HepG2 (cell line): ENCODE results near the gene TMEM135. TPM values are rescaled to one million over a fixed set of nuclear protein-coding genes. Genes with fewer than 3 reads are reported as not detected.
A peak's percentile ranks its signal among the peaks of the same experiment; 100 is the strongest.

ENCODE experiments used
- ATF5 ChIP-seq: sonication (generic); formaldehyde crosslinking; IDR thresholded peaks from 2 replicates; pipeline ENCODE4 v1.4.0; 2020; ENCODE audit warnings: mild to moderate bottlenecking, low read depth, missing genetic modification reagents
- EEA1 ChIP-seq: sonication (generic); formaldehyde crosslinking; IDR thresholded peaks from 2 replicates; pipeline ENCODE4 v1.5.1; 2020; ENCODE audit warnings: mild to moderate bottlenecking, missing genetic modification reagents, borderline replicate concordance
- FLYWCH1 ChIP-seq: sonication (generic); formaldehyde crosslinking; IDR thresholded peaks from 2 replicates; pipeline ENCODE4 v1.8.1; 2023; ENCODE audit warnings: mild to moderate bottlenecking, missing genetic modification reagents
- KLF13 ChIP-seq: sonication (generic); formaldehyde crosslinking; IDR thresholded peaks from 2 replicates; pipeline ENCODE4 v1.4.0; 2020; ENCODE audit warnings: mild to moderate bottlenecking, missing genetic modification reagents
- KMT2A ChIP-seq: sonication (generic); formaldehyde crosslinking; IDR thresholded peaks from 2 replicates; pipeline ENCODE4 v1.4.0; 2020; ENCODE audit warnings: missing genetic modification reagents
- NFE2 ChIP-seq: sonication (generic); formaldehyde crosslinking; IDR thresholded peaks from 2 replicates; pipeline ENCODE4 v1.4.0; 2020; ENCODE audit warnings: missing genetic modification reagents
- NFIC ChIP-seq: IDR thresholded peaks from 2 replicates; pipeline ENCODE4 v1.6.1; 2012; ENCODE audit warnings: mild to moderate bottlenecking, low read length, inconsistent platforms
- PAF1 ChIP-seq: IDR thresholded peaks from 2 replicates; pipeline ENCODE4 v1.6.1; 2016; ENCODE audit warnings: missing genetic modification reagents, missing compliant biosample characterization
- SP5 ChIP-seq: IDR thresholded peaks from 2 replicates; pipeline ENCODE4 v1.6.1; 2016; ENCODE audit warnings: low read depth, borderline replicate concordance
- SUZ12 ChIP-seq: fragments of 150-350 bp; IDR thresholded peaks from 2 replicates; pipeline ENCODE4 v1.6.1; 2014; ENCODE audit warnings: low read depth, low read length
- TRIM22 ChIP-seq: fragments of 450-650 bp; IDR thresholded peaks from 2 replicates; pipeline ENCODE4 v1.6.1; 2017
- ZBTB2 ChIP-seq: sonication (generic); formaldehyde crosslinking; IDR thresholded peaks from 2 replicates; pipeline ENCODE4 v1.8.0; 2022; ENCODE audit warnings: low read depth, missing genetic modification reagents
- ZNF205 ChIP-seq: IDR thresholded peaks from 2 replicates; pipeline ENCODE4 v1.6.1; 2018; ENCODE audit warnings: missing biosample characterization, missing genetic modification reagents
- ZNF264 ChIP-seq: sonication (generic); formaldehyde crosslinking; IDR thresholded peaks from 2 replicates; pipeline ENCODE4 v1.4.0; 2020; ENCODE audit warnings: missing genetic modification reagents
- ZNF33A ChIP-seq: sonication (generic); formaldehyde crosslinking; IDR thresholded peaks from 2 replicates; pipeline ENCODE4 v1.5.1; 2020; ENCODE audit warnings: missing genetic modification reagents, mild to moderate bottlenecking, moderate library complexity, borderline replicate concordance
- ZNF343 ChIP-seq: sonication (generic); formaldehyde crosslinking; IDR thresholded peaks from 2 replicates; pipeline ENCODE4 v1.4.0; 2020; ENCODE audit warnings: mild to moderate bottlenecking, missing genetic modification reagents
- ZNF430 ChIP-seq: sonication (generic); formaldehyde crosslinking; IDR thresholded peaks from 2 replicates; pipeline ENCODE4 v1.9.0; 2021; ENCODE audit warnings: mild to moderate bottlenecking, missing genetic modification reagents
- ZNF552 ChIP-seq: sonication (generic); formaldehyde crosslinking; IDR thresholded peaks from 2 replicates; pipeline ENCODE4 v1.9.0; 2022; ENCODE audit warnings: missing genetic modification reagents, mild to moderate bottlenecking, borderline replicate concordance
- ZNF720 ChIP-seq: sonication (generic); formaldehyde crosslinking; IDR thresholded peaks from 2 replicates; pipeline ENCODE4 v1.4.0; 2020; ENCODE audit warnings: missing genetic modification reagents
- ZNF766 ChIP-seq: sonication (generic); formaldehyde crosslinking; IDR thresholded peaks from 2 replicates; pipeline ENCODE4 v1.5.0; 2020; ENCODE audit warnings: missing genetic modification reagents, borderline replicate concordance
- ZNF883 ChIP-seq: sonication (generic); formaldehyde crosslinking; IDR thresholded peaks from 2 replicates; pipeline ENCODE4 v1.5.1; 2020; ENCODE audit warnings: mild to moderate bottlenecking, missing genetic modification reagents; ENCODE audit errors: not compliant biosample characterization
- ZSCAN9 ChIP-seq: IDR thresholded peaks from 2 replicates; pipeline ENCODE4 v1.6.1; 2016; ENCODE audit warnings: borderline replicate concordance
- polyA plus RNA-seq, 8 experiments: library from polyadenylated mRNA; depleted of rRNA in 3 of 8; stranded (reverse) in 7 of 8; unstranded in 1 of 8; fragments of >200 nt; fragmentation: Illumina TruSeq in 4 of 8; extraction: Trizol in 4 of 8; gene quantifications; 2 replicates each; pipeline versions ENCODE4 v1.2.1 to v1.2.3, GENCODE V29; 2011 to 2016; ENCODE audit warnings: low read depth in 4 of 8, missing spikeins in 1 of 8, mixed read lengths in 1 of 8; ENCODE audit not compliant: insufficient read depth in 1 of 8
- total RNA-seq, 5 experiments: library from RNA; depleted of rRNA; stranded (reverse); fragments of >200 nt; fragmentation: Illumina TruSeq; extraction: Trizol; gene quantifications; 2 replicates each; pipeline ENCODE4 v1.2.3, GENCODE V29; 2016; ENCODE audit warnings: low read depth in 1 of 5
- TF ChIP-seq, protein P1 (sequence below): sonication (generic); formaldehyde crosslinking; IDR thresholded peaks from 2 replicates; pipeline ENCODE4 v1.4.0; 2020; ENCODE audit warnings: low read depth, mild to moderate bottlenecking, missing genetic modification reagents
- TF ChIP-seq, protein P2 (sequence below): IDR thresholded peaks from 2 replicates; pipeline ENCODE4 v1.6.1; 2016; ENCODE audit warnings: mild to moderate bottlenecking, missing biosample characterization, missing genetic modification reagents
- TF ChIP-seq, protein P3 (sequence below): IDR thresholded peaks from 2 replicates; pipeline ENCODE4 v1.4.0; 2020; ENCODE audit warnings: mild to moderate bottlenecking, missing genetic modification reagents

TMEM135 gene
- total and polyA plus RNA-seq, 2 of the 13 experiments (the other 11 are each of a cell fraction or from before 2014, with no cell fraction given) = 36.6 to 88.9 TPM

- TF ChIP-seq, protein P1, sequence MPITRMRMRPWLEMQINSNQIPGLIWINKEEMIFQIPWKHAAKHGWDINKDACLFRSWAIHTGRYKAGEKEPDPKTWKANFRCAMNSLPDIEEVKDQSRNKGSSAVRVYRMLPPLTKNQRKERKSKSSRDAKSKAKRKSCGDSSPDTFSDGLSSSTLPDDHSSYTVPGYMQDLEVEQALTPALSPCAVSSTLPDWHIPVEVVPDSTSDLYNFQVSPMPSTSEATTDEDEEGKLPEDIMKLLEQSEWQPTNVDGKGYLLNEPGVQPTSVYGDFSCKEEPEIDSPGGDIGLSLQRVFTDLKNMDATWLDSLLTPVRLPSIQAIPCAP (CRISPR knock-in tag) = no peak
- TF ChIP-seq ZNF264 = no peak
- TF ChIP-seq ZBTB2 (CRISPR knock-in tag) = no peak
- TF ChIP-seq TRIM22 = no peak
- no peak for TF ChIP-seq ZNF766 (CRISPR knock-in tag)
- no peak for TF ChIP-seq ZNF205 (CRISPR knock-in tag)
- TF ChIP-seq, protein P2, sequence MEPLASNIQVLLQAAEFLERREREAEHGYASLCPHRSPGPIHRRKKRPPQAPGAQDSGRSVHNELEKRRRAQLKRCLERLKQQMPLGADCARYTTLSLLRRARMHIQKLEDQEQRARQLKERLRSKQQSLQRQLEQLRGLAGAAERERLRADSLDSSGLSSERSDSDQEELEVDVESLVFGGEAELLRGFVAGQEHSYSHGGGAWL (CRISPR knock-in tag) = no peak
- TF ChIP-seq ZNF33A = no peak
- TF ChIP-seq ZNF883 = no peak
- TF ChIP-seq KMT2A (CRISPR knock-in tag) = no peak
- TF ChIP-seq NFE2 (CRISPR knock-in tag) = no peak
- TF ChIP-seq SUZ12 = no peak
- TF ChIP-seq FLYWCH1 (CRISPR knock-in tag) = no peak
- TF ChIP-seq SP5 (CRISPR knock-in tag) = peak; percentile 59
- no peak for TF ChIP-seq EEA1 (CRISPR knock-in tag)
- no peak for TF ChIP-seq ZNF552 (CRISPR knock-in tag)
- TF ChIP-seq ATF5 (CRISPR knock-in tag) = no peak
- TF ChIP-seq ZNF343 = no peak
- TF ChIP-seq PAF1 (CRISPR knock-in tag) = no peak
- 0 out of 2 replicates have a peak, but pooled peaks have one; percentile 20 for TF ChIP-seq ZSCAN9 (CRISPR knock-in tag)
- TF ChIP-seq, protein P3, sequence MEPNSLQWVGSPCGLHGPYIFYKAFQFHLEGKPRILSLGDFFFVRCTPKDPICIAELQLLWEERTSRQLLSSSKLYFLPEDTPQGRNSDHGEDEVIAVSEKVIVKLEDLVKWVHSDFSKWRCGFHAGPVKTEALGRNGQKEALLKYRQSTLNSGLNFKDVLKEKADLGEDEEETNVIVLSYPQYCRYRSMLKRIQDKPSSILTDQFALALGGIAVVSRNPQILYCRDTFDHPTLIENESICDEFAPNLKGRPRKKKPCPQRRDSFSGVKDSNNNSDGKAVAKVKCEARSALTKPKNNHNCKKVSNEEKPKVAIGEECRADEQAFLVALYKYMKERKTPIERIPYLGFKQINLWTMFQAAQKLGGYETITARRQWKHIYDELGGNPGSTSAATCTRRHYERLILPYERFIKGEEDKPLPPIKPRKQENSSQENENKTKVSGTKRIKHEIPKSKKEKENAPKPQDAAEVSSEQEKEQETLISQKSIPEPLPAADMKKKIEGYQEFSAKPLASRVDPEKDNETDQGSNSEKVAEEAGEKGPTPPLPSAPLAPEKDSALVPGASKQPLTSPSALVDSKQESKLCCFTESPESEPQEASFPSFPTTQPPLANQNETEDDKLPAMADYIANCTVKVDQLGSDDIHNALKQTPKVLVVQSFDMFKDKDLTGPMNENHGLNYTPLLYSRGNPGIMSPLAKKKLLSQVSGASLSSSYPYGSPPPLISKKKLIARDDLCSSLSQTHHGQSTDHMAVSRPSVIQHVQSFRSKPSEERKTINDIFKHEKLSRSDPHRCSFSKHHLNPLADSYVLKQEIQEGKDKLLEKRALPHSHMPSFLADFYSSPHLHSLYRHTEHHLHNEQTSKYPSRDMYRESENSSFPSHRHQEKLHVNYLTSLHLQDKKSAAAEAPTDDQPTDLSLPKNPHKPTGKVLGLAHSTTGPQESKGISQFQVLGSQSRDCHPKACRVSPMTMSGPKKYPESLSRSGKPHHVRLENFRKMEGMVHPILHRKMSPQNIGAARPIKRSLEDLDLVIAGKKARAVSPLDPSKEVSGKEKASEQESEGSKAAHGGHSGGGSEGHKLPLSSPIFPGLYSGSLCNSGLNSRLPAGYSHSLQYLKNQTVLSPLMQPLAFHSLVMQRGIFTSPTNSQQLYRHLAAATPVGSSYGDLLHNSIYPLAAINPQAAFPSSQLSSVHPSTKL = peak; percentile 93
- no peak for TF ChIP-seq KLF13 (CRISPR knock-in tag)
- peak; percentile 88; the same call in 1 of the 2 replicates for TF ChIP-seq NFIC
- TF ChIP-seq ZNF720 = no peak
- no peak for TF ChIP-seq ZNF430
Observed at GRCh38 chr11:87128372-87128771, 90.6 kb downstream of the TMEM135 start (continued).
